GM21367 (cell line): Measurements from ENCODE around the gene ATXN2.

Experiments
- ATAC-seq: cut with Tn5 transposase; IDR thresholded peaks from one replicate; pipeline ENCODE4 v1.9.1; 2021; ENCODE audit not compliant: unreplicated experiment

Gene ATXN2

GRCh38 chr12:111453071-111453989 lies 145.8 kb downstream of the ATXN2 start:
- no peak for ATAC-seq

GRCh38 chr12:111451649-111452129 lies 147.4 kb downstream of the ATXN2 start:
- ATAC-seq: no peak

GRCh38 chr12:111451232-111451631 lies 147.9 kb downstream of the ATXN2 start:
- ATAC-seq: no peak

GRCh38 chr12:111450676-111451075 lies 148.4 kb downstream of the ATXN2 start:
- ATAC-seq: no peak

- ATAC-seq: no peak
Measured at GRCh38 chr12:111448846-111449790, 150.0 kb downstream of the ATXN2 start.

- no peak for ATAC-seq
Measured at GRCh38 chr12:111448266-111448830, 150.8 kb downstream of the ATXN2 start.

GRCh38 chr12:111447571-111448265 lies 151.4 kb downstream of the ATXN2 start:
- ATAC-seq: no peak

- no peak for ATAC-seq
Measured at GRCh38 chr12:111446631-111447570, 152.2 kb downstream of the ATXN2 start.

- no peak for ATAC-seq
Measured at GRCh38 chr12:111445726-111446581, 153.2 kb downstream of the ATXN2 start.

GRCh38 chr12:111444925-111445725 lies 154.0 kb downstream of the ATXN2 start:
- ATAC-seq: peak; percentile 74

GRCh38 chr12:111444314-111444924 lies 154.7 kb downstream of the ATXN2 start:
- ATAC-seq: peak; percentile 18

GRCh38 chr12:111443586-111443985 lies 155.5 kb downstream of the ATXN2 start:
- no peak for ATAC-seq

- no peak for ATAC-seq
Measured at GRCh38 chr12:111443086-111443485, 156.0 kb downstream of the ATXN2 start.

- no peak for ATAC-seq
Measured at GRCh38 chr12:111442301-111443045, 156.6 kb downstream of the ATXN2 start.

- ATAC-seq: no peak
Measured at GRCh38 chr12:111441107-111441928, 157.8 kb downstream of the ATXN2 start.

GRCh38 chr12:111440631-111441030 lies 158.5 kb downstream of the ATXN2 start:
- ATAC-seq: no peak
